GM06990 (cell line): ENCODE data around the gene NRROS.

Experiments used
- DNase-seq: peaks from one replicate; pipeline ENCODE4 v3.0.0-alpha.2; 2011; ENCODE audit not compliant: insufficient read length; ENCODE audit errors: extremely low read depth
- H3K27me3 ChIP-seq: replicated peaks from 2 replicates; pipeline ENCODE4 v1.6.0; 2011; ENCODE audit warnings: low read length; ENCODE audit not compliant: control insufficient read depth, insufficient read depth
- H3K36me3 ChIP-seq: 2 replicates; pipeline ENCODE4 v1.5.1; 2011; ENCODE audit warnings: low read length; ENCODE audit not compliant: control insufficient read depth, insufficient read depth
- H3K4me3 ChIP-seq: replicated peaks from 2 replicates; pipeline ENCODE4 v1.5.1; 2011; ENCODE audit warnings: low read depth, mild to moderate bottlenecking, control low read depth, low read length
- CTCF ChIP-seq: IDR thresholded peaks from 2 replicates; pipeline ENCODE4 v1.5.1; 2011; ENCODE audit warnings: low read length, control low read depth, mild to moderate bottlenecking, inconsistent platforms; ENCODE audit not compliant: insufficient read depth, poor library complexity, severe bottlenecking

Gene NRROS

GRCh38 chr3:196688349-196688748 lies 48.9 kb downstream of the NRROS start:
- no peak for TF ChIP-seq CTCF

GRCh38 chr3:196689941-196690660 lies 50.6 kb downstream of the NRROS start:
- H3K4me3 ChIP-seq: no peak overlapping the region
- H3K27me3 ChIP-seq: no peaks in the 10 kb centered on the region
- no peaks in the 10 kb centered on the region for H3K36me3 ChIP-seq
- no peak for DNase-seq
- TF ChIP-seq CTCF: no peak

More at GRCh38 chr3:196688349-196688748, 48.9 kb downstream of the NRROS start:
- Histone ChIP-seq H3K4me3 (no peak overlapping the region), H3K27me3 (no peaks in the 10 kb centered on the region), H3K36me3 (no peaks in the 10 kb centered on the region)
- no peak for DNase-seq

- no peak for TF ChIP-seq CTCF
Measured at GRCh38 chr3:196691386-196691785, 51.9 kb downstream of the NRROS start.

GRCh38 chr3:196694202-196694638 lies 54.7 kb downstream of the NRROS start:
- Histone ChIP-seq H3K36me3 (no peaks in the 10 kb centered on the region), H3K4me3 (no peak overlapping the region), H3K27me3 (no peaks in the 10 kb centered on the region)
- DNase-seq: no peak
- TF ChIP-seq CTCF: peak; percentile 2

More at GRCh38 chr3:196691386-196691785, 51.9 kb downstream of the NRROS start:
- Histone ChIP-seq H3K4me3 (no peak overlapping the region), H3K36me3 (no peaks in the 10 kb centered on the region), H3K27me3 (no peaks in the 10 kb centered on the region)
- no peak for DNase-seq

GRCh38 chr3:196694941-196695848 lies 55.7 kb downstream of the NRROS start:
- no peak for TF ChIP-seq CTCF
- Histone ChIP-seq H3K27me3 (no peaks in the 10 kb centered on the region), H3K4me3 (no peak overlapping the region), H3K36me3 (no peaks in the 10 kb centered on the region)
- no peak for DNase-seq
